Heart left ventricle (tissue), 13 donors: ENCODE data around the gene DLX2.

ENCODE experiments used
- POLR2A ChIP-seq, 2 donors: fragments of 450-650 bp; IDR thresholded peaks; one replicate each; pipeline ENCODE4 v1.6.1; 2017; ENCODE audit warnings: antibody characterized with exemption in 2 of 2, mild to moderate bottlenecking in 2 of 2, moderate library complexity in 2 of 2
- TF ChIP-seq, protein P1 (sequence below), 12 donors: fragments of 200-600 bp; sonication (generic) in 4 of 12; IDR thresholded peaks; one replicate each; pipeline versions ENCODE4 v1.5.0 to v1.8.0; 2018 to 2022; ENCODE audit warnings: antibody characterized with exemption in 12 of 12, mild to moderate bottlenecking in 5 of 12
- donor health status: ischemic (EF 13 %, LVEDD 7.1; RV severe dilation, severe dysfunction).
- donor health status: DM: no; HTN: yes; CAD: no.
- donor health status: DM: no; HTN: no; CAD: no.
- donor health status: ischemic (EF 25% LVEDD 6.9; RV normal size, moderate dysfunction).
- donor health status: ischemic (EF 25% LVEDD 5.7; RV mildly dilated, moderate dysfunction).
- donor health status: ischemic (EF 35%, LVEDD 5.7; RV mildly dilated, moderate dysfunction).
- donor health status: nonischemic (EF 11% LVEDD 7.7; RV severe dilation, severe dysfunction).
- donor health status: DM: yes; HTN: yes; CAD: no.
- donor health status: PGD.
- donor health status: ischemic (EF 29% LVEDD 5.4; RV normal size, mild dysfunction).
- donor health status: nonischemic (EF 23%, LVEDD 6.1; RV moderate dilation, normal function).

DNA sequence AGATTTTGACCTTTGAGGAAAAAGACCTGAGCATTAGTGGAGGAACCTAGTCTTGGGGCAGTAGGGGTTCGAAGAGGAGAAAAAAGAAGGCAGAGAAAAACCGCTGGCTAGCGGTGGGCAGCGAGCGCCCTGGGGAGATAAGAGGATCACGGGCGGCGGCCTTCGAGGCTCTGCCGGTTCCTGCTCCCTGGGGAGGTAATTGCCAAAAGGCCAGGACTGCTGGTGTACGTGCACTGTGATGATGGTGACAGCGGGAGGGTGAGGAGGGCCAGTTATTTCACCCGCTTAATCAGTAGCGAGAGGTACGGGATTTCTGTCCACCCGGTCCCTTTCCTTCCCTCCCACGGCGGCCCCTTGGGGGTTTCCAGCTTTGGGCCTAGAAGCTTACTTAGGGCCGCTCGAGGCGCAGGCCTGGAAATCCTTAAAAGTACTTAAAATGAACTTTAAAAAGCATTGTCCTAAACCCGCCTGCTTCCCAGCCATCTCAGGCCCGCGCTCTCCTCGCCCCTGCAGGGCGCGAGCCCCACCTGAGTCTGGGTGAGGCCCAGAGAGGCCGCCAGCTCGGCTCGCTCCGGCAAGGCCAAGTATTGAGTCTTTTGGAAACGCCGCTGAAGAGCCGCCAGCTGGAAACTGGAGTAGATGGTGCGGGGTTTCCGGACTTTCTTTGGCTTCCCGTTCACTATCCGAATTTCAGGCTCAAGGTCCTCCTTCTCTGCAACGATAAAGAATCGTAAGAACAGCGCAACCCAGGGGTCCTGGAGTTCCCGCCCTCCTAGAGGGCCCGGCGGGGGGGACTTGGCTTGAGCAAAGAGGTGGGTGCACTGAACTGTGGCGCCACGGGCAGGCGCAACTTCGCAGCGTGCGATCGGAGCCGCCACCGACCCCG lies 1.5 kb downstream of the DLX2 start:
- TF ChIP-seq, protein P1, sequence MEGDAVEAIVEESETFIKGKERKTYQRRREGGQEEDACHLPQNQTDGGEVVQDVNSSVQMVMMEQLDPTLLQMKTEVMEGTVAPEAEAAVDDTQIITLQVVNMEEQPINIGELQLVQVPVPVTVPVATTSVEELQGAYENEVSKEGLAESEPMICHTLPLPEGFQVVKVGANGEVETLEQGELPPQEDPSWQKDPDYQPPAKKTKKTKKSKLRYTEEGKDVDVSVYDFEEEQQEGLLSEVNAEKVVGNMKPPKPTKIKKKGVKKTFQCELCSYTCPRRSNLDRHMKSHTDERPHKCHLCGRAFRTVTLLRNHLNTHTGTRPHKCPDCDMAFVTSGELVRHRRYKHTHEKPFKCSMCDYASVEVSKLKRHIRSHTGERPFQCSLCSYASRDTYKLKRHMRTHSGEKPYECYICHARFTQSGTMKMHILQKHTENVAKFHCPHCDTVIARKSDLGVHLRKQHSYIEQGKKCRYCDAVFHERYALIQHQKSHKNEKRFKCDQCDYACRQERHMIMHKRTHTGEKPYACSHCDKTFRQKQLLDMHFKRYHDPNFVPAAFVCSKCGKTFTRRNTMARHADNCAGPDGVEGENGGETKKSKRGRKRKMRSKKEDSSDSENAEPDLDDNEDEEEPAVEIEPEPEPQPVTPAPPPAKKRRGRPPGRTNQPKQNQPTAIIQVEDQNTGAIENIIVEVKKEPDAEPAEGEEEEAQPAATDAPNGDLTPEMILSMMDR (IDR thresholded peaks at IDR 0.05): no peak
- no peak for TF ChIP-seq POLR2A (IDR thresholded peaks at IDR 0.05)
